Measurements from ENCODE around the gene ANGEL1.

ANGEL1 gene

DNA sequence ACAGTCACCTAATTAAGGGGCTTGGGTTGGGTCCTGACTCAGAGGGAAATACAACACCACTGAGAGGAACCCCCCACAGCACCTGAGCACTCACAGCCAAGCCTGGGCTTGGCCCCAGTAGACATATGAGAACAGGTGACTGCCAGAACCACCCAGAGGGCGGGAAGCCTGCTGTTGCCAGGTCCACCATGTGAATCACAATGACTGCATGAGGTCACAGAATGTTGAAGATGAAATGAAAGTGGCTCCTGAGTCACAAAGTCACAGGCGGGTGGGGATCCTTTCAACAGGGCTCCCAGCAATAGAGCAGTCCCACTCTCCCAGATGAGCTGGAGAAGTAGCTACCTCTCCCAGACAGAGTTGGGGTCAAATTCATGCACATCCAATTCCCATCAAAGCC lies 13.4 kb upstream of the ANGEL1 start, which contains the start of gene LRRC74A:
Gene LRRC74A (plus strand): TSS at position 287 of the 400 bp plus-strand sequence. CDS start 290 bp downstream, outside the sequence.
- DNase-seq (ENCODE audit: low read depth in 1 of 2, low spot score in 1 of 2): no peak

GRCh38 chr14:76820700-76821099 lies 8.0 kb upstream of the ANGEL1 start:
- no peak for DNase-seq (ENCODE audit: low read depth in 1 of 2, low spot score in 1 of 2)

DNA sequence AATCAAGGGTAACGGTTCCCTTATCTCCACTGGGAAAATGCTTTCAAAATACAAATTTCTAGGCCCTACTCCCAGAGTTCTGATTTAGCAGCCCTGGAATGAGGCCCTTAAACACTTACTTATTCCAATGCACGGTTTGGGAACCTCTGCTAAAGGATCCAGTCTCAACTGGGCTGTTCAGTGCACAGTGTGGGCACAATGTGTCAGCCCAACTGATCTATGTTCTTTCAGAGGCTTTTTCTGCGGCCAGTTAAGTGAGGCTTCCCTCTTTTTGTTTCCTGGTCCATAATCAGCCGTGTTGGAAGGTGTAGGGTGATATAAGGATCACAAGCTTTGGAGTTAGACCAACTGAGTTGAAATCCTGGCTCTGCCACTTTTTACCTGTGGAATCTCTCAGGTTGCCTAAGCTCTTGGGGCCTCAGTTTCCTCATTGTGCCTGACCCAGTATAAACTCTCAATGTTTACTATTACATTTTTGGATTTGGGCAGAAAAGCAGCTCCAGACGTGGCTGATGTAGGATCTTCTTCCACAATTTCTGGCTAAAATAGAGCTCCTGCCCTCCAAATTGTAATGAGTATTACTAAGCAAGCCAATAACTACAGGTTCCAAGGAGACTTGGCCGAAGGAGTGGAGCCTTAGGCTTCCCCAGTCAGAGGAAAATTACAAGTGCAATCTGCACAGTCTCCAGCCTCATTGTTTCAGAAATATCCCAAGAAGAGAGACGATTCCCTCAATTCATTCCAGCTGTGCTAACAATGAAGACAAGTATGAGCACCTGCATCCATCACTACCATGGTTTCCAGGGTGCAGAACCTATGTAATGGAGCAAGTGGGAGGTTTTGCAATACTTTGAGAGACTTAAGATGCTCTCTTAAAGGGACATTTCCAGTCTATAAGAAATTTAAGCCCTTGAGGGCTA lies 2.3 kb upstream of the ANGEL1 start:
- DNase-seq (ENCODE audit: low read depth in 1 of 2, low spot score in 1 of 2): no peak

GRCh38 chr14:76812093-76812421 lies 625 bp downstream of the ANGEL1 start:
- DNase-seq (ENCODE audit: low read depth in 1 of 2, low spot score in 1 of 2): no peak

GRCh38 chr14:76811561-76811960 lies 1.1 kb downstream of the ANGEL1 start:
- DNase-seq (ENCODE audit: low read depth in 1 of 2, low spot score in 1 of 2): no peak

- no peak for DNase-seq (ENCODE audit: low read depth in 1 of 2, low spot score in 1 of 2)
These were observed 1.7 kb downstream of the ANGEL1 start for GRCh38 chr14:76810953-76811400.

GRCh38 chr14:76810525-76810924 lies 2.2 kb downstream of the ANGEL1 start:
- DNase-seq (ENCODE audit: low read depth in 1 of 2, low spot score in 1 of 2): no peak

- DNase-seq (ENCODE audit: low read depth in 1 of 2, low spot score in 1 of 2): no peak
These were observed 3.7 kb downstream of the ANGEL1 start for GRCh38 chr14:76808990-76809389.

DNA sequence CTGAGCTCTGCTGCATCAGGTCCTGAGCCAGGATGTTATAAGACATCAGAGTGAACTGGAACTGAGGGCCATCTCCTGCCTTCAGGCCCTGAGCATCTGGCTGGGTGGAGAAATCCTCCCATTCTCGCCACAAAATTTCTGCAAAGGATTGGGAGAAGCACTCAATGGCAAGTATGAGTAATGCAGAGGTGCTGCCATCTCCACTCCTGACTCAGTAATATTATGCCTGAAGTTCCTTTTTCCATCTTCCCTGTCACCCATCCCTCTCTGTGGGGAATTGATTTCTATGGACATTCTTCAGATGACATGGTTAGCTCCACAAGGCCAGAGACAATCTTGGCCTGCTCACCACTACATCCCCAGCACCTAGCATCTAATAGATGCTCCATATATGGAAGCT lies 4.7 kb downstream of the ANGEL1 start:
- no peak for DNase-seq (ENCODE audit: low read depth in 1 of 2, low spot score in 1 of 2)

DNA sequence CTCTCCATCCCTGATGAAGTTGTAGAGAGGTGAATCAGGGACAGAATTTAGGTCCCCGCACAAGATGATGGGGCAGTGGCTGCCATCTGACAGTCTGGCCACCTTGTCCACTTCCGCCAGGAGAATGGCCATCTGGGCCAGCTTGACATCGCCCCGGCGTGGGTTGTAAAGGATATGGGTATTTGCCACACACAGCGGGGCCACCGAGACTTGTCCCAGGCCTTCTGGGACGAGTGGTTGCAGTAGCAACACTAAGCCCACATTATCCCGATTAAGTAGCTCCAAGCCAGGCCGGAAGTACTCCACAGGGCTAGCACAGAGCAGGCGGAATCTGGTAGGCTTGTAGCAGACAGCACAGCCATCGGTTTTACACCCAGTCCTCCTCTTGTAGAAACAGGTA lies 6.2 kb downstream of the ANGEL1 start:
- DNase-seq (ENCODE audit: low read depth in 1 of 2, low spot score in 1 of 2): no peak

- DNase-seq (ENCODE audit: low read depth in 1 of 2, low spot score in 1 of 2): no peak
These were observed 18.7 kb downstream of the ANGEL1 start for GRCh38 chr14:76793956-76794355.

DNA sequence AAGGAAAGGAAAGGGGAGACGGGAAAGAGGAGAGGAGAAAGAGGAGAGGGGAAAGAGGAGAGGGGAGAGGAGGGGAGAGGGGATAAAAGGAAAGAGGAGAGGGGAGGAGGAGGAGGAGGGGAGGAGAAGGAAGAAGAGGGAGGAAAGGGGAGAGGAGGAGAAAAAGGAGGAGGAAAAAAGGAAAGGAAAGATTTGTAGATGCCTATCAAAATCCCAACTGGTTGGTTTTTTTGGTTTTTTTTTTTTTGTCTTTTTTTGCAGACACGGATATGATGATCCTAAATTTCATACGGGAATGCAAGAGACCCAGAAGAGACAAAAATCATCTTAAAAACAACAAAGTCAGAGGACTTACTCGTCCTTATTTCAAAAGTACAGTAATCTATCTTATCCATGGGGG lies 19.4 kb downstream of the ANGEL1 start:
- DNase-seq (ENCODE audit: low read depth in 1 of 2, low spot score in 1 of 2): no peak

DNA sequence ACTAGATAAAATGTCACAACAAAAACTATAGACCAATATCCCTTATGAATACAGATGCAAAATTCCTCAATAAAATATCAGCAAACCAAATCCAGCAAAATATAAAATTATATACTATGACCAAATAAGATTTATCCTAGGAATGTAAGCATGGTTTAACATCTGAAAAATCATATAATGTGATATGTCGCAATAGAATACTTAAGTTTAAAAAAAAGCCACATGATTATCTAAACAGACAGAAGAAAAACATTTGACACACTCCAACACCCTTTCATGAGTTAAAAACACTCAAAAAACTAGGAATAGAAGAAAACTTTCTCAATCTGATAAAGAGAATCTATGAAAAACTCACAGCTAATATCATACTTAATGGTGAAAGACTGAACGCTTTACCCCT lies 20.3 kb downstream of the ANGEL1 start:
- DNase-seq (ENCODE audit: low read depth in 1 of 2, low spot score in 1 of 2): no peak

DNA sequence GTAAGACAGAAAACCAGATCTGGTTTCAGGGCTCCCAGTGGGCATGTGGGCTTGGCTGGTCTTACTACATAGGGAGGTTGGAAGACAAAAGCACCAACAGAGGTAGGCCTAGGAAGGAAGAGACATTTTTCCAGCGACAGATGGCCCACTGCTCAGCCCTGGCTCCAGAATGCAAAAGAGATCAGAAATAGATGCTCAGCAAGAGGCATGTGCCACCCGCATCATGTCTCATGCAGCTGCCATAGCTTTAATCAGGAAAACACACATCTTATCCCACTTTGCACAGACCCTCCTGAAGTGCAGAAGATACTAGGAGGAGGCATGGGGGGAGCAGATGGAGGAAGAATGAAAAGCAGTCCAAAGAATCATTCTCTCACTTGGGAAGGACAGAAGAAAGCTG lies 26.1 kb downstream of the ANGEL1 start:
- no peak for DNase-seq (ENCODE audit: low read depth in 1 of 2, low spot score in 1 of 2)

DNA sequence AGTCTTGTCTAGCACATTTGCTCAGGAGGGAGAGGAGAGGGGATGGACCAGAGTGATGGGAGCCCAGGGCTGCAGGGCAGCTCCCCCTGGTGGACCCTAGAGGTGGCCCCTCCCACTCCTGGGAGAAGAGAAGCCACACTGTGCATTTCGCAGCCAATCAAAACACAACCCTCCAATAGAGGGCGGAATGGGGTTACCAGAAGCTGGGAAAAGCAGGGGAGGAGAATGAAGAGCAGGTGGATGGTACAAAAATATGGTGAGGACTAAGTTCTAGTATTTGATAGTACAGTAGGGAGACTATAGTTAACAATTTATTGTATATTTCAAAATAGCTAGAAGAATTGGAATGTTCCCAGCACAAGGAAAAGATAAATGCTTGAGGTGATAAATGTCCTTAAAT lies 27.8 kb downstream of the ANGEL1 start:
- DNase-seq (ENCODE audit: low read depth in 1 of 2, low spot score in 1 of 2): peak; percentile 23 to 30

- no peak for DNase-seq (ENCODE audit: low read depth in 1 of 2, low spot score in 1 of 2)
These were observed 28.3 kb downstream of the ANGEL1 start for GRCh38 chr14:76784266-76784874.

DNA sequence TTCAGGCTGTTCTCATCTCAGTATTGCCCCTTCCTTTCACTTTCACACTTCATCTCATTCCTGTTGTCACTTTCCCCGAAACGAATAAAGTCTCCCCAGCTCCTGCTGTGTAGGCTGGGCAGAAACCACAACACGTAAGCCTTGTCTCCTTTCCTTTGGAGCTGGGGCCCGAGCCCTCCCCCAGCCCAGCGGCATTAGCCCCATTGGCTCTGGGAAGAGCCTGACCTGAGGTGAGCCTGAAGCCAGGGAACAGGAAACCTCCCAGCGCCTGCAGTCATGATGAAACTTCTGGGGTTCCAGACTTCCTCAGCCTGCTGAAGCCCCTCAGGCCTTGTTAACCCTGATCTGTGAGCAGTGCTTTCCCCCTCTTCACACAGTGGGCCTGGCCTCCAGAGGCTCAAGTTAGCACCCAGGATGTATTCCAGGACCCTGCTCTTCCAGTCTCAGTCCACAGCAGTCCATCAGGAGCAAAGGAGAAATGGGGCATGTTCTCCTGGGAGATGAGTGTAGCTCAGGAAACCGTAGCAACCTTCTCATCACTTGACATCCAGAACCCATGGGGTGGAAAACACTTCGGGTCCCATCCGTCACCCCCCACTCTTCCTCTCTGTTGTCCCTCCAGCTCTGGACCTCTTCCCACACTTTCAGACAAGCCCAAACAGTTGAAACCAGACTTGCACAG lies 29.7 kb downstream of the ANGEL1 start:
- DNase-seq (ENCODE audit: low read depth in 1 of 2, low spot score in 1 of 2): no peak

- DNase-seq (ENCODE audit: low read depth in 1 of 2, low spot score in 1 of 2): no peak
These were observed 30.4 kb downstream of the ANGEL1 start for GRCh38 chr14:76782115-76782884.

DNA sequence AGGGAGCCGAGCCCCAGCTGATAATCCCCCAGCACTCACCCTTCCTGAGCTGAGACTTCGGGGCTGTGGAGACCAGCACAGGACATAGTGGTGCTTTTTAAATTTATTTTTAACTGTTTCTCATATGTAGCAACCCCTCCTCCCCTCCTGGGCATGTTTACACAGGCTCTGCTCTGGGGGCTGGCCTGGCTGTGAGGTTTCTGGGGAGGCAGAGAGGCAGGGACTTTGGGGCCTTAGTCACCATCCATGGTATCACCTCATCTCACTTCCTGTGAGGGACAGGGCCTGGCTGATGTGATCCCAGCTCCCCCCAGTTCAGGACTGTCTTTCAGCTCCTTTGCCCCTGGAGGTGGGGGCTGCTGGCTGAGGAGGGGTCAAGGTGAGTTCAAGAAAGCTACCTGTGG lies 31.0 kb downstream of the ANGEL1 start:
- no peak for DNase-seq (ENCODE audit: low read depth in 1 of 2, low spot score in 1 of 2)

DNA sequence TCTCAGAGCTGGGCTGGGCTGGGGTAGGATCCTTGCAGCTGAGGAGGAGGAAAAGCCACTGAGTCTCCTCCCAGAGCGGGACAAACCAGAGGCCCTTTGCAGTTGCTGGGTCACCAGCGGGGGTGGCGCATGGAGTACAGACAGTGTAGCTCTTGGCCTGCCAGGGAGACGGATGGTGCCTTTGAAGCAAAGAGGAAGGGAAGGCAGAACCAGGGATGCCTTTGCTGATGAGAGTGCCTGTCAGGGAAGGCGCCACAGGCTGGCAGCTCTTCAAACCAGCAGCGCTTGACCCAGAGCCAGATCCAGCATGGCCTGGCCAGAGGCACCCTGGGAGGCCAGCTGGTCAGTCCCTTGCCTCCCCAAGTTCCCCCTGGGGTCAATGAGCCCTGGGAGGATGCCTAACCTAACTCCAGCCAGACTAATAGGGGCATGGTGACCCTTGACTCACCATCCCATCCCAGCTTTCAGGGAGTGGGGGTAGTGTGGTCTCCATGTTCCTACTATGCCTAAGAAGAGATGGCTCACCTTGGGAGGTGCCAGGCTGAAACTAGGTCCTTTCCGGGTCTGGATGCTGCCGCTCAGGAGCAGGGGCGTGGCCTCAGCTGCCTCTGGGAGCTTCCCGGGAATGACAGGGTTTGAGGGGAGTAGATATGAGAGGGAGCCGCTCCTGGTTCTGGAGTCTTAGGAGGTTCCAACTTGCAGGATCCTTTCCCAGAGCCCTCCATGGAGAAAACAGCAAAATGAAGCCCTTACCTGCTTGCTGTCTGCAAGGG lies 31.6 kb downstream of the ANGEL1 start:
- DNase-seq (ENCODE audit: low read depth in 1 of 2, low spot score in 1 of 2): no peak

Measured in stimulated activated CD4-positive, alpha-beta T cell treated with anti-CD3 and anti-CD28 coated beads, Interleukin-15, amount 100 ng/mL, for 1 hour (primary cell).